KMS-11 (cell line): Measurements from ENCODE around the gene HSPA12B.

Experiments used
- H2AFZ ChIP-seq: fragments of 200-600 bp; sonication (generic); 2 replicates; pipeline ENCODE4 v1.6.1; 2016; ENCODE audit warnings: antibody characterized with exemption, mixed run types, low read depth
- H3K27ac ChIP-seq: fragments of 200-600 bp; sonication (generic); 2 replicates; pipeline ENCODE4 v1.6.1; 2016; ENCODE audit warnings: mild to moderate bottlenecking, mixed run types
- H3K27me3 ChIP-seq: fragments of 200-600 bp; sonication (generic); 2 replicates; pipeline ENCODE4 v1.6.1; 2017; ENCODE audit warnings: mild to moderate bottlenecking, low read depth, mixed run types, moderate library complexity; ENCODE audit not compliant: insufficient read depth
- H3K36me3 ChIP-seq: fragments of 200-600 bp; sonication (generic); 2 replicates; pipeline ENCODE4 v1.6.1; 2017; ENCODE audit warnings: mild to moderate bottlenecking, mixed run types; ENCODE audit not compliant: insufficient read depth
- H3K4me1 ChIP-seq: fragments of 200-600 bp; sonication (generic); 2 replicates; pipeline ENCODE4 v1.6.1; 2016; ENCODE audit warnings: mild to moderate bottlenecking, low read depth, mixed run types; ENCODE audit not compliant: poor library complexity, severe bottlenecking
- H3K4me2 ChIP-seq: fragments of 200-600 bp; sonication (generic); 2 replicates; pipeline ENCODE4 v1.7.0; 2016; ENCODE audit warnings: mild to moderate bottlenecking, mixed run types
- H3K4me3 ChIP-seq: fragments of 200-600 bp; sonication (generic); IDR thresholded peaks from 2 replicates; pipeline ENCODE4 v1.6.1; 2017; ENCODE audit warnings: low read depth, low read length, mixed read lengths; ENCODE audit not compliant: insufficient read depth
- H3K79me2 ChIP-seq: fragments of 200-600 bp; sonication (generic); 2 replicates; pipeline ENCODE4 v1.6.1; 2016; ENCODE audit warnings: low read depth, mixed run types; ENCODE audit not compliant: insufficient read depth
- H3K9ac ChIP-seq: fragments of 200-600 bp; sonication (generic); 2 replicates; pipeline ENCODE4 v1.6.1; 2016; ENCODE audit warnings: mild to moderate bottlenecking, mixed run types
- H4K20me1 ChIP-seq: fragments of 200-600 bp; sonication (generic); 2 replicates; pipeline ENCODE4 v1.6.1; 2016; ENCODE audit warnings: mild to moderate bottlenecking, mixed run types; ENCODE audit not compliant: insufficient read depth
- TF ChIP-seq, protein P1 (sequence below): fragments of 200-600 bp; sonication (generic); conservative IDR thresholded peaks from 2 replicates; pipeline ENCODE4 v1.6.1; 2017; ENCODE audit warnings: low read depth, mild to moderate bottlenecking, antibody characterized with exemption, low read length, moderate library complexity, mixed read lengths

HSPA12B gene

DNA sequence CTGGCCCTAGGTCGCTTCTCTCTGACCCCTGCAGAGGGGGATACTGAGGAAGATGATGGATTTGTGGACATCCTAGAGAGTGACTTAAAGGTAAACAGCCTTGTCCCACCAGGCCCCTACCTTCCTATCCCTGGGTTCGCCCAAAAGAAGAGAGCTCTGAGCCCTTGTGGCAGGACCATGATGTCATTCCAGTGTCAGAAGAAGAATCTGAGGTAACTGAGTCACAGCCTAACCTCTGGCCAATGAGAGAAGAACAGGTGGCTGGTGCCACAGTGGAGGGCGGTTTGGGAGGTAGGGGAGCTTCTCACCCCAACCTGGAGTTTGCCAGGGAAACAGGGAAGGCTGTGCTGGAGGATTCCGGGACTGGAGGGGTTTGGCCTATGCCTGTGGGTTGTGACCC, 68.8 kb downstream of the HSPA12B start:
- no peak overlapping the region for H3K27ac ChIP-seq
- H3K79me2 ChIP-seq = peaks cover 7% of the 10 kb centered on the region; the same call in 1 of the 2 replicates
- peaks cover 18% of the 10 kb centered on the region for H3K4me1 ChIP-seq
- H2AFZ ChIP-seq = no peak overlapping the region
- no peak overlapping the region for H3K9ac ChIP-seq
- no peaks in the 10 kb centered on the region for H3K36me3 ChIP-seq
- no peak overlapping the region for H3K4me3 ChIP-seq
- H3K4me2 ChIP-seq = no peak overlapping the region
- H4K20me1 ChIP-seq = no peaks in the 10 kb centered on the region
- TF ChIP-seq, protein P1, sequence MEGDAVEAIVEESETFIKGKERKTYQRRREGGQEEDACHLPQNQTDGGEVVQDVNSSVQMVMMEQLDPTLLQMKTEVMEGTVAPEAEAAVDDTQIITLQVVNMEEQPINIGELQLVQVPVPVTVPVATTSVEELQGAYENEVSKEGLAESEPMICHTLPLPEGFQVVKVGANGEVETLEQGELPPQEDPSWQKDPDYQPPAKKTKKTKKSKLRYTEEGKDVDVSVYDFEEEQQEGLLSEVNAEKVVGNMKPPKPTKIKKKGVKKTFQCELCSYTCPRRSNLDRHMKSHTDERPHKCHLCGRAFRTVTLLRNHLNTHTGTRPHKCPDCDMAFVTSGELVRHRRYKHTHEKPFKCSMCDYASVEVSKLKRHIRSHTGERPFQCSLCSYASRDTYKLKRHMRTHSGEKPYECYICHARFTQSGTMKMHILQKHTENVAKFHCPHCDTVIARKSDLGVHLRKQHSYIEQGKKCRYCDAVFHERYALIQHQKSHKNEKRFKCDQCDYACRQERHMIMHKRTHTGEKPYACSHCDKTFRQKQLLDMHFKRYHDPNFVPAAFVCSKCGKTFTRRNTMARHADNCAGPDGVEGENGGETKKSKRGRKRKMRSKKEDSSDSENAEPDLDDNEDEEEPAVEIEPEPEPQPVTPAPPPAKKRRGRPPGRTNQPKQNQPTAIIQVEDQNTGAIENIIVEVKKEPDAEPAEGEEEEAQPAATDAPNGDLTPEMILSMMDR = no peak
- H3K27me3 ChIP-seq = no peaks in the 10 kb centered on the region

DNA sequence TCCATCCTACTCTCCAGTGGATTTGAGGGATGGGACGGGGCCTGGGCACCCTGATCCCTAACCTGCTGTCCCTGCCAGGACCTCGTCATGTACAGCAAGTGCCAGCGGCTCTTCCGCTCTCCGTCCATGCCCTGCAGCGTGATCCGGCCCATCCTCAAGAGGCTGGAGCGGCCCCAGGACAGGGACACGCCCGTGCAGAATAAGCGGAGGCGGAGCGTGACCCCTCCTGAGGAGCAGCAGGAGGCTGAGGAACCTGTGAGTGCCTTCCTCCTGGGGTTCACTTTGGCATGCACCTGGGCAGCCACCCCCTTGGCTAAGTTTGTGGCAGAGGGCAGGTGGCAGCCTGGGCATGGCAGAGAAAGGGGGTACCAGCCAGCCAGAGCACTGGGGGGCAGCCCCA, 69.4 kb downstream of the HSPA12B start:
- no peaks in the 10 kb centered on the region for H4K20me1 ChIP-seq
- no peaks in the 10 kb centered on the region for H3K36me3 ChIP-seq
- no peak overlapping the region for H3K4me3 ChIP-seq
- TF ChIP-seq, protein P1 = no peak
- no peak overlapping the region for H3K9ac ChIP-seq
- peaks cover 18% of the 10 kb centered on the region for H3K4me1 ChIP-seq
- H3K4me2 ChIP-seq = no peak overlapping the region
- no peak overlapping the region for H3K27ac ChIP-seq
- no peak overlapping the region for H2AFZ ChIP-seq
- H3K27me3 ChIP-seq = no peaks in the 10 kb centered on the region
- peaks cover 4% of the 10 kb centered on the region; the same call in 1 of the 2 replicates for H3K79me2 ChIP-seq
